KMS-11 (cell line): ENCODE results near the gene MSI2.

Experiments used
- H2AFZ ChIP-seq: fragments of 200-600 bp; sonication (generic); 2 replicates; pipeline ENCODE4 v1.6.1; 2016; ENCODE audit warnings: antibody characterized with exemption, mixed run types, low read depth
- H3K27ac ChIP-seq: fragments of 200-600 bp; sonication (generic); 2 replicates; pipeline ENCODE4 v1.6.1; 2016; ENCODE audit warnings: mild to moderate bottlenecking, mixed run types
- H3K27me3 ChIP-seq: fragments of 200-600 bp; sonication (generic); 2 replicates; pipeline ENCODE4 v1.6.1; 2017; ENCODE audit warnings: mild to moderate bottlenecking, low read depth, mixed run types, moderate library complexity; ENCODE audit not compliant: insufficient read depth
- H3K36me3 ChIP-seq: fragments of 200-600 bp; sonication (generic); 2 replicates; pipeline ENCODE4 v1.6.1; 2017; ENCODE audit warnings: mild to moderate bottlenecking, mixed run types; ENCODE audit not compliant: insufficient read depth
- H3K4me1 ChIP-seq: fragments of 200-600 bp; sonication (generic); 2 replicates; pipeline ENCODE4 v1.6.1; 2016; ENCODE audit warnings: mild to moderate bottlenecking, low read depth, mixed run types; ENCODE audit not compliant: poor library complexity, severe bottlenecking
- H3K4me2 ChIP-seq: fragments of 200-600 bp; sonication (generic); 2 replicates; pipeline ENCODE4 v1.7.0; 2016; ENCODE audit warnings: mild to moderate bottlenecking, mixed run types
- H3K4me3 ChIP-seq: fragments of 200-600 bp; sonication (generic); IDR thresholded peaks from 2 replicates; pipeline ENCODE4 v1.6.1; 2017; ENCODE audit warnings: low read depth, low read length, mixed read lengths; ENCODE audit not compliant: insufficient read depth
- H3K79me2 ChIP-seq: fragments of 200-600 bp; sonication (generic); 2 replicates; pipeline ENCODE4 v1.6.1; 2016; ENCODE audit warnings: low read depth, mixed run types; ENCODE audit not compliant: insufficient read depth
- H3K9ac ChIP-seq: fragments of 200-600 bp; sonication (generic); 2 replicates; pipeline ENCODE4 v1.6.1; 2016; ENCODE audit warnings: mild to moderate bottlenecking, mixed run types
- H4K20me1 ChIP-seq: fragments of 200-600 bp; sonication (generic); 2 replicates; pipeline ENCODE4 v1.6.1; 2016; ENCODE audit warnings: mild to moderate bottlenecking, mixed run types; ENCODE audit not compliant: insufficient read depth
- TF ChIP-seq, protein P1 (sequence below): fragments of 200-600 bp; sonication (generic); conservative IDR thresholded peaks from 2 replicates; pipeline ENCODE4 v1.6.1; 2017; ENCODE audit warnings: low read depth, mild to moderate bottlenecking, antibody characterized with exemption, low read length, moderate library complexity, mixed read lengths

MSI2 gene

DNA sequence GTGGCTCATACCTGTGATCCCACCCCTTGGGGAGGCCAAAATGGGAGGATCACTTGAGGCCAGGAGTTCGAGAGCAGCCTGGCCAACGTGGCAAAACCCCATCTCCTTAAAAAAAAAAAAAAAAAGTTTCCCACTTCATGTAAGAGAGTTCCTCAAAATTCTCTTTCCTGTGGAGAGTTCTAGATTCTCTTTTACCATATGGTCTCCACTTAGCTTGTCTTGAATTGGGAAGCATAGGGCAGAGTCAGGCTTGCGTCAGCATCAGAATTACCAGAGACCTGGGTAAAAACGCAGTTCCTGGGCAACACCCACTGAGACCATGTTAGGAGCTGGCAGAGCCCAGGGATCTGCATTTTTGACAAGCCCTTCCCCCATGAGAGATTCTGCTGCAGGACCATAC lies 330.4 kb downstream of the MSI2 start:
- Histone ChIP-seq H3K4me1 (peaks cover 14% of the 10 kb centered on the region), H3K4me2 (no peak overlapping the region), H3K27me3 (no peaks in the 10 kb centered on the region), H4K20me1 (no peaks in the 10 kb centered on the region), H3K36me3 (no peaks in the 10 kb centered on the region), H2AFZ (no peak overlapping the region), H3K9ac (no peak overlapping the region), H3K4me3 (no peak overlapping the region), H3K27ac (no peak overlapping the region), H3K79me2 (no peaks in the 10 kb centered on the region; the same call in 1 of the 2 replicates)
- TF ChIP-seq, protein P1, sequence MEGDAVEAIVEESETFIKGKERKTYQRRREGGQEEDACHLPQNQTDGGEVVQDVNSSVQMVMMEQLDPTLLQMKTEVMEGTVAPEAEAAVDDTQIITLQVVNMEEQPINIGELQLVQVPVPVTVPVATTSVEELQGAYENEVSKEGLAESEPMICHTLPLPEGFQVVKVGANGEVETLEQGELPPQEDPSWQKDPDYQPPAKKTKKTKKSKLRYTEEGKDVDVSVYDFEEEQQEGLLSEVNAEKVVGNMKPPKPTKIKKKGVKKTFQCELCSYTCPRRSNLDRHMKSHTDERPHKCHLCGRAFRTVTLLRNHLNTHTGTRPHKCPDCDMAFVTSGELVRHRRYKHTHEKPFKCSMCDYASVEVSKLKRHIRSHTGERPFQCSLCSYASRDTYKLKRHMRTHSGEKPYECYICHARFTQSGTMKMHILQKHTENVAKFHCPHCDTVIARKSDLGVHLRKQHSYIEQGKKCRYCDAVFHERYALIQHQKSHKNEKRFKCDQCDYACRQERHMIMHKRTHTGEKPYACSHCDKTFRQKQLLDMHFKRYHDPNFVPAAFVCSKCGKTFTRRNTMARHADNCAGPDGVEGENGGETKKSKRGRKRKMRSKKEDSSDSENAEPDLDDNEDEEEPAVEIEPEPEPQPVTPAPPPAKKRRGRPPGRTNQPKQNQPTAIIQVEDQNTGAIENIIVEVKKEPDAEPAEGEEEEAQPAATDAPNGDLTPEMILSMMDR = no peak

DNA sequence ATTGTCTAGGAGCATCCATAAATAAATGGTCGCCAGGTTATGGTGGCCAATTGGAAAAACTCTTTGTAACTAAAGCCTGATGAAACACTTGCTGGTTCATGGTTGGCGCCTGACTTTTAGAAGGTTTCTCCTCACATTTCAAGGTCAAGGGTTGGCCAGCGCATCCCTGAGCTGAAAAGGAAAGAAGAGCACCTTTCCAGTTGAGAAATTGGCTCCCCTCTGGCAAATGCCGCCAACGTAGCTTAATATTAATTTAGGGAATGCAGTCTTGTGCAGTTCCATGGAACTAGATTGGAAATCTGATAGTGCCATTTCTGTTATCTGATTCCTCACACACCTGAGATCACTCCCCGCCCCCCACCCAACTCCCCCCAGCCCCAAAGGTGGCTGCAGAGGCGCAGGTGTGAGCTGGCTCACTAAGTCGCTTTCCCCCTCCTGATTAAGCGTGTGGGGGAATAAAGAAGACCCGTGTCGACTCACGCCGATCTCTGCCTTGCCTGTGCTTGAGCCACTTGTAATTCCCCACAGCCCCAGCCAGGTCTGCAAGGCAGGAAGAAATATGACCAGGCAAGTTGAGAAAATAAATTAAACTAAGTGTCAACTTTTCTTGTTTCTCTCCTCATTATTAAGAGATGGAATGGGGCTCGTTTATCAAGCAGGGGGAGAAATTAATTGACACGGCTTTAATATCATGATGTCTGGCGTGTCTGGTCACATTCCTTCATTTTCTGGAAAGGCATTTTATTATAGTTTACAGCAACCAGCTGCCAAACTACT lies 331.1 kb downstream of the MSI2 start:
- Histone ChIP-seq H3K27ac (no peak overlapping the region), H3K4me1 (peaks cover 14% of the 10 kb centered on the region), H4K20me1 (no peaks in the 10 kb centered on the region), H3K27me3 (no peaks in the 10 kb centered on the region), H3K36me3 (no peaks in the 10 kb centered on the region), H3K79me2 (no peaks in the 10 kb centered on the region; the same call in 1 of the 2 replicates), H2AFZ (no peak overlapping the region), H3K4me3 (no peak overlapping the region), H3K4me2 (no peak overlapping the region), H3K9ac (no peak overlapping the region)
- TF ChIP-seq, protein P1 = no peak

DNA sequence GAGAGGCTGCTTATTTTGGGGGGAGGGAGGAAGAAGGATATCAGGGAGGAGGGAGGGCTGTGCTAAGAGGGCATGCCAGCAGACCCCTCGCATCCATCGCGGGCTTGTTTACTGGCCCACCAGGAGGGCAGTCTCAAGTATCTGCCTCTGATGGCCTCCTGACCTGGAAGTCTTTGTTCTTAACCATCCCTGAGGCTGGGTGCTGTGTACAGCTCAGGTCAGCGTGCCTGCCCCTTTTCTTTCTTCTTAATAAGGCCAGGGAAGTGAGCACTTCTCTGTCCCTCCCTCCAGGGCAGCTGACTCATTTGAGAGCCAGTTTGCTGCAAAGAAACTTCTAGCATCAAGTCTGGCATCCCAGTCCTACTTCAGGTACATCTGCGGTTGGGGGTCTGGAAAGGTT lies 331.8 kb downstream of the MSI2 start:
- H3K36me3 ChIP-seq = no peaks in the 10 kb centered on the region

DNA sequence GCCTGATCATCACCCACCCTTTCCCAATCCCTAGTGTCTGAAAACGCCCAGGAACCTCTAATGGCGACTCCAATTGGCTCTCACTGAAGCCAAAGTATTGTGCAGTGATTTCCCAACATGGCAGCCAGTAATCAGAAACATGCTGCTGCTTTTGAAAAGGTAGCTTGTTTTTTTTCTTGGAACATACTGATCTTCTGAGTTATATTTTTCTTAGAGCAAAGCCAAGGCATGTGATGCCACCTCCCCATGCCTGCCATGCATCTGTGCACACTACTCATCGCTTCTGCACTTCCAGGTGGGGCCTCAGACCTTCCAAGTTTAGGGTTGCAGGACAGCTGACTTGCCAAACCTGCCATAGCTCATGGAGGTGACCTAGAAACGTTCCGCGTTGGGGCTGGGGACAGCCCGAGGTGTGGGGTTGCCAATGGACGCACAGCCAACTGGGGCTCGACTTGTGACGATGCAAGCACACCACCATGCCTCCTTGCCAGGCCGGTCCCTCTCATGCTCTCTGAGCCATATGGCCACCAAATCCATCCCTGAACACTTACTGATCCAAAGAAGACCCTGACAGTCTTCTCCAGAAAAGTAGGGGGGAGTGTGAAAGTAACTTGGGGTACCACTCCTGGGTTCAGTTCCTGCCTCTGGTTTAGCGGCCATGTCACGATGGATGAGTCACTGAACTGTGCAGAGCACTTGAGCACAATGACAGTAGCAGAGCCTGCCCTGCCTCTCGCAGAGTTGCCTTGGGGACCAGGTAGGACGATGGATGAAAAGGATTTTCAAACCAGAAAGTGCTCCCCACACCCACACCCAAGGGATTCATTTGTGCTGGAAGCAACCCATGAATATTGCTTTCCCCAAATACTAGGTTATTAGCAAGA lies 333.1 kb downstream of the MSI2 start:
- H3K9ac ChIP-seq = no peak overlapping the region
- H3K36me3 ChIP-seq = no peaks in the 10 kb centered on the region
- H3K27ac ChIP-seq = no peak overlapping the region
- H4K20me1 ChIP-seq = no peaks in the 10 kb centered on the region
- H3K4me1 ChIP-seq = peaks cover 8% of the 10 kb centered on the region
- no peak overlapping the region for H2AFZ ChIP-seq
- H3K4me3 ChIP-seq = no peak overlapping the region
- TF ChIP-seq, protein P1 = no peak
- no peaks in the 10 kb centered on the region for H3K27me3 ChIP-seq
- peaks cover 3% of the 10 kb centered on the region; the same call in 1 of the 2 replicates for H3K79me2 ChIP-seq
- no peak overlapping the region for H3K4me2 ChIP-seq

More for the DNA sequence above, 331.8 kb downstream of the MSI2 start:
- Histone ChIP-seq H3K27me3 (no peaks in the 10 kb centered on the region), H3K79me2 (no peaks in the 10 kb centered on the region; the same call in 1 of the 2 replicates), H3K27ac (no peak overlapping the region), H3K4me1 (peaks cover 8% of the 10 kb centered on the region), H3K9ac (no peak overlapping the region), H3K4me2 (no peak overlapping the region), H3K4me3 (no peak overlapping the region), H4K20me1 (no peaks in the 10 kb centered on the region), H2AFZ (no peak overlapping the region)
- TF ChIP-seq, protein P1 = no peak
